Measurements from ENCODE around the gene SIGLEC8. TPM values are rescaled to one million over a fixed set of nuclear protein-coding genes. Genes with fewer than 3 reads are reported as not detected.
"Not testable (repeated sequence)": the region's sequence is repeated elsewhere in the genome, so short reads cannot be mapped to it uniquely, and the experiment has no call there.

SIGLEC8 gene
- total RNA-seq, 4 donors from 2014 or later: 0.20 to 5.5 (median 0.87) TPM

DNA sequence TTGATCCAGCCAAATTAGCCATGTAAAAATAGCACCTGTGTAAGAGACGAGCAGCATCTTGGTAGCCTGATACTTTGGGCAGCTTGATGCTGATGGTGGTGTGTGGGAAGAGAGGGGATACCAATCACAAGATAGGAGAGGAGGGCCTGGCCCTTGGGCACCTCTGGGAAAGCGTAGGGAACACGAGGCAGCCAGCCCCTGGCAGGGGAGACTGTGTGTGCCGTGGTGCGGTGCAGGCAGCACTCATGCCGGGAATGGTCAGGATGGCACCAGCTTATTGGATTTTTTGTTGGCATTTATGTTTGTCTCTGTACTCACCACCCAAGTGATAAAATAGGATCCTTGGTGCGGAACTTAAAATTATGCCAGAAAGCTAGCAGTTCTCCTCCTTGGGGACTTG, 10.2 kb downstream of the SIGLEC8 start:
- no peak for TF ChIP-seq CTCF (IDR thresholded peaks at IDR 0.05)
- TF ChIP-seq EP300 (IDR thresholded peaks at IDR 0.05): no peak
- no peak for TF ChIP-seq POLR2A (IDR thresholded peaks at IDR 0.05)
- Histone ChIP-seq H3K36me3 (no peaks in the 10 kb centered on the region), H3K9me3 (no peaks in the 10 kb centered on the region), H3K4me3 (no peak overlapping the region), H3K27ac (no peak overlapping the region), H3K27me3 (no peaks in the 10 kb centered on the region), H3K4me1 (no peaks in the 10 kb centered on the region)
- 76 to 87% methylated on average over 7 of the region's 7 CpGs for WGBS, 2 donors
- no peak for DNase-seq (ENCODE audit: low spot score in 2 of 2)

GRCh38 chr19:51447510-51447909, 10.7 kb downstream of the SIGLEC8 start:
- H3K27me3 ChIP-seq; DNase-seq (ENCODE audit: low spot score in 2 of 2); H3K36me3 ChIP-seq; H3K4me1 ChIP-seq; H3K27ac ChIP-seq; H3K9me3 ChIP-seq; H3K4me3 ChIP-seq: not testable (repeated sequence)
- WGBS, 2 donors: 84 to 88% methylated on average over 3 of the region's 3 CpGs

- WGBS, 2 donors: 49 to 55% methylated on average over 30 to 31 of the region's 31 CpGs
- no peaks in the 10 kb centered on the region for H3K4me1 ChIP-seq
- TF ChIP-seq EP300 (IDR thresholded peaks at IDR 0.05): no peak
- no peak for TF ChIP-seq CTCF (IDR thresholded peaks at IDR 0.05)
- no peak for TF ChIP-seq POLR2A (IDR thresholded peaks at IDR 0.05)
- peak overlapping the region in 1 of 4 donors; percentile 18 for H3K4me3 ChIP-seq
- no peaks in the 10 kb centered on the region for H3K9me3 ChIP-seq
- H3K27me3 ChIP-seq: peaks cover 0 to 21% of the 10 kb centered on the region in 2 donors
- peak overlapping the region in 1 of 4 donors; percentile 16 for H3K27ac ChIP-seq
- H3K36me3 ChIP-seq: no peaks in the 10 kb centered on the region
- no peak for DNase-seq (ENCODE audit: low spot score in 2 of 2)
Observed at GRCh38 chr19:51441410-51442390, 16.6 kb downstream of the SIGLEC8 start.

DNA sequence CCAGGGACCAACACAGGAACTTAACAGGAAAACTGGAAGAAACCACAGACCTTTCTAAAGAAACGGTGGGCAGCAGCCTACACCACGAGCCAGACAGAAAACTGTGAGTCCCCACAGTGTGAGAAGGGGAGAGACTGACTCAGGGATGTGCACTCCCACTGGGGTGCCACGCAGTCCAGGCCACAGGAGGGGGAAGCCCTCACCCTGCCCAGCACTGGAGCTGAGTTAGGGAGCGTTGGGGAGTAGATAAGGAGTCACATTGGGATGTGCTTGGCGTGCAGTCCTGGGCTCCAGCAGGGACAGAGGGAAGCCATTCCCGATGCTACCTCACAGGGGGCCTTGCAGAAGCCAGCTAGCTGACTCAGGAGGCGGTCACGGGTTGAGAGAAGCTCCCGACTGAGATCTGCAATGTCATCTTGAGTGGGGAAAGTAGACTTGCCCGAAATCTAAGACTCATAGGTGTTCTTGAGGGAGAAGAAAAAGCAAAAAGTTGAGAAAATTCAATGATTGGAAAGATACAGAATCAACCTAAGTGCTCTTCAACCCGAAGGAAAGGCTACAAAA, 17.3 kb downstream of the SIGLEC8 start:
- WGBS, 2 donors: 37 to 40% methylated on average over 11 of the region's 11 CpGs
- no peaks in the 10 kb centered on the region for H3K36me3 ChIP-seq
- H3K27me3 ChIP-seq: peaks cover 0 to 21% of the 10 kb centered on the region in 2 donors
- TF ChIP-seq POLR2A (IDR thresholded peaks at IDR 0.05): no peak
- TF ChIP-seq EP300 (IDR thresholded peaks at IDR 0.05): no peak
- TF ChIP-seq CTCF (IDR thresholded peaks at IDR 0.05): no peak
- H3K27ac ChIP-seq: peak overlapping the region in 1 of 4 donors; percentile 16
- no peaks in the 10 kb centered on the region for H3K9me3 ChIP-seq
- DNase-seq (ENCODE audit: low spot score in 2 of 2): no peak
- no peak overlapping the region for H3K4me3 ChIP-seq
- H3K4me1 ChIP-seq: no peaks in the 10 kb centered on the region

GRCh38 chr19:51440052-51440451, 18.2 kb downstream of the SIGLEC8 start:
- no peak for TF ChIP-seq EP300 (IDR thresholded peaks at IDR 0.05)
- no peak for TF ChIP-seq POLR2A (IDR thresholded peaks at IDR 0.05)
- TF ChIP-seq CTCF (IDR thresholded peaks at IDR 0.05): no peak
- Histone ChIP-seq H3K4me3 (no peak overlapping the region), H3K9me3 (no peaks in the 10 kb centered on the region), H3K27ac (no peak overlapping the region), H3K27me3 (peaks cover 0 to 21% of the 10 kb centered on the region in 2 donors), H3K36me3 (no peaks in the 10 kb centered on the region), H3K4me1 (no peaks in the 10 kb centered on the region)
- 73 to 80% methylated on average over 2 of the region's 2 CpGs for WGBS, 2 donors
- DNase-seq (ENCODE audit: low spot score in 2 of 2): no peak
